HG03095 (cell line): Measurements from ENCODE around the gene SLC6A18.

Experiments
- ATAC-seq: cut with Tn5 transposase; IDR thresholded peaks from one replicate; pipeline ENCODE4 v1.9.1; 2021; ENCODE audit warnings: moderate library complexity; ENCODE audit not compliant: unreplicated experiment

SLC6A18 gene

DNA sequence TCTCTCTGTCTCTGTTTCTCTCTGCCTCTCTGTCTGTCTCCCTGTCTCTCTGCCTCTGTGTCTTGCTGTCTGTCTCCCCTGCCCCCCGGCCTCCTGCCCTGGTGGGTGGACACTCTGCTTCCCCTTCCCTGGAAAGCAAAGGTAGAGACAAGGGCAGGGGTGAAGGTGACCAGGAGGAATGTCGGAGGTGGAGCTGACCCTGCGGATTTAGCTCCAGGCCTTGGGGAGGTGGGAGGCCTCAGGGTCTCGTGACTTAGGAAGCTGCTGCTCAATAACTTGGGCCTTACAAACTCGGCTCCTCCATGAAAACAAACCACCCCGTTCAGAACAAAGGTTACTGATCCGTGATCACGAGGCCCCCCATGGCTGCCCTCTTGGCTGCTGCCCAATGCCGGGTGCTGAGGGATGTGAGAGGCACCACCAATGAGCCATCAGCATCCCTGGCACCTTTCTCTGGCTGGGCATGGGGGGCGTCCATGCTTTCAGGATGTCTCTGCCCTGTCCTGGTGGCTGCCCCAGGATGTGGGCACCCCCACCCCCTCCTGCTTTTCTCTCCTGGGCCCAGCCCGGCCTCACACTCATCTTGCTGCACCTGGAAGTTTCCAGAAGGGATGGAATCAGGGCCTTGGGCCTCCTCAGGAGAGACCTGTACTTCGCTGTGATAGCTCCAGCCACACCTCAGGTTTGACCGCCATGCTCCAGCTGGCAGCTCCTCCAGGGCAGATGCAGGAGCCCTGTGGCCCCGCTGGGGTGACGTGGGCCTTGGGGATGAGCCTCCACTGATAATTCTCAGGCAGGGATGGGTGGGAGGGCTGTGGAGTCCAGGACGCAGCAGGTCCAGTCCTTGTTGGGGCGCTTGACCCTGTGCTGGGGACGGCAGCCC is 38.6 kb upstream of the SLC6A18 start:
- no peak for ATAC-seq

DNA sequence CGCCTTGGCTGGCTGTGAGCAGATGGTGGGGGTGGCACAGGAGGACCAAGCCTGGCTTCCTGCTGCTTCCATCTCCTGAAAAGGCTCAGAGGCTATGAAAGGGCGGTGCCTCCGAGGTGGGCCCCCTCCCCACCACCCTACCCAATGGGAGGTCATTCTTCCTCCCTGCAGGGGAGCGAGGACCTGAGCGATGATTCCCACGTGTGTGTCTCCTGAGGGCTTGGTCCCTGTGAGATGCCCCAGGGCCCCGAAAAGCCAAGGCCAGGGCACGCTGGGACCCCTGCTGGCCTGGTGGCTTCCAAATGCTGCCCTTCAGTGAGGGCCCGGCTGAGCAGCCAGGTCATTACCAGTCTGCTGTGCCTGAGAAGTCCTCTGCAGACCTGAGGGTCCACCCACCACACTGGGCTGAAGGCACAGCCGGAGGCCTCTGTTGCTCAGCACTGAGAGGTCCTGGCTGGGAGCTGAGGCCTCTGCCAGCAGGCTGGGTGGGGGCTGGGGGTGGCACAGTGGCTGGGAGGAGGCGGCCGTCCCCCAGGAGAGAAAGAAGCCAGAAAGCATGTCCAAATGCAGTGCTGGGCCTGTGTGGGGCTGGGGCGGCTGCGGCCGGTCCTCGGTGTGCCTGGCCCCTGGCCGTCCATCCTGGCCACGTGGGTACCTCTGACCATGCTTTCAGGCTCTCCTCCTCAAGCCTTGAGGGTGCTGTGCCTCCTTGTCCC is 37.8 kb upstream of the SLC6A18 start:
- ATAC-seq: no peak

DNA sequence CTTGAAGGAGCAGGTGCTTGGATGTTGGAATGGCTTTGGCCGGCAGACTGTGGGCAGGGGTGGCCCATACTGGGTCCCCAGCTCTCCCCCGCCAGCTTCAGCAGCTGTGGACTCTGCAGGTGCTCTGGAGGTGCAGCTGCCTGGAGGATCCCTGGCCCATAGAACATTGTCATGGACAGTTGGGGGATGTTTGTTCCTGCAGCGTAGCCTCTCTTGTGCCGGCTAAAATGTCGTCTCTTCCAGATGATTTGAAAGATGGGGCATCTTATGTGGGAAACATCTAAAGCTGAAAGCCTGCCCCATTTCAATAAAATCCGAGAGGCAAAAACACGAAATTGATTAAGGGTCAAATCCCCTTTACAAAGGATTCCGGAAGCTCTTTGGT is 37.2 kb upstream of the SLC6A18 start:
- ATAC-seq: no peak

DNA sequence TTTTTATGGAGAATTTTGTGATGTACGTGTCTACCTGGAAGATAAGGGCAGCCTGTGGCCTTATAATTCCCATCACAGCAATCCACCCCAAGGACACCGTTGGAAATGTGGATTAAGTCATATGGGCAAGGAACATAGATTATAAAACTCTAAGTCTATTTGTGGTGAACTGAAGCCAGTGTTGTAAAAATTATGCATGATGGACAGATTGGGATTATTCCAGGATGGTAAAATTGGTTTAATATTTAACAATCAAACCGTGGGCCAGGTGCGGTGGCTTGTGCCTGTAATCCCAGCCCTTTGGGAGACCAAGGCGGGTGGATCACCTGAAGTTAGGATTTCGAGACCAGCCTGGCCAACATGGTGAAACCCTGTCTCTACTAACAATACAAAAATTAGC is 36.7 kb upstream of the SLC6A18 start:
- ATAC-seq: no peak

DNA sequence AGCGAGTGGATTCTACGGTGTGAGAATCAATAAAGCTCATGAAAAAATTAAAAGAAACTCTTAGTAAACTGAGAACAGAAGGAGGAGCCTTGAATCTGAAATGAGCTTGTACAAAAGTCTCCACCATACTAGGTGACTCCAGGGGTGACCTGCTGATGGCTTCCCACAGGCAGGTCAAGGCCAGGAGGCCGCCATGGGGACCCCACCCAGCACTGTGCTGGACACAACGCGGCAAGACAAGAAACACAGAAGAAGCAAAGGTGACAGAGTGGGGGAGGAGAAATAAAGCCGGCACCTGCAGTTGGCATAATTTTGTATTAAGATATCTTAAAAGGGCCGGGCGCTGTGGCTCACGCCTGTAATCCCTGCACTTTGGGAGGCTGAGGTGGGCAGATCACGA is 35.9 kb upstream of the SLC6A18 start:
- no peak for ATAC-seq

DNA sequence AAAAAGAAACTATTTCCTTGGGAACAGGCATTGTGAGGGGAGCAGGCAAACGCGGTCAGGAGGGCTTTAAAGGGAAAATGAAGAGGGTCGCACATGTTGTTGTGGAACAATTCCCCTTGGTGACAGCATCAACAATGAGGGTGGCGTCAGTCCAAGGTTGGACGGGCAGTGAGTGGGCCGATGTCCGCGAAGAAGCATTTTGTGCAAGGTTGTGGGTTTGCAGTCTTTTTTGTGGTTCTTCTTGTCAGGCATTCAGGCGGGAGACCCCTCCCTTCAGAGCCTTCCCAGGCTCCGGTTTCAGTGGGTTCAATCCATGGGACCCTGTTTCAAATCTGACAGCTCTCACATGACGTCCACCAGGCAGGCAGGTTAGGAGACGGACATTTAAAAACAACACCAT is 34.9 kb upstream of the SLC6A18 start:
- ATAC-seq: no peak

DNA sequence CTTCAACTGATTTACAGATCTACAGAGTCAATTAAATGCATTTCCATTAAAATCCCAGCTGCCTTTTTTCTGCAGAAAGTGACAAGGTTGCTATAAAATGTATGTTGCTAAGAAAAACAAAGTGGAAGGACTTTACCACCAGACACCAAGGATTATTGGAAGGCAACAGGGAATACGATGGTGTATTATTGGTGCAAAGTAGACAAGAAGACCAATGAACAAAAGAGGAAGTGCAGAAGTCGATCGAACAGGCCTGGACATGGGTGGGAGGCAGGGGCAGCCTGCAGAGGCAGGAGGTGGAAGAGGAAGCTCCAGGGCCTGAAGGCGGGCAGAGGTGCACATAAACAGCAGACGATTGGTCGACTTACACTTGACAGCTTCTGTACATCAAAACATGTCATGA is 34.3 kb upstream of the SLC6A18 start:
- no peak for ATAC-seq

DNA sequence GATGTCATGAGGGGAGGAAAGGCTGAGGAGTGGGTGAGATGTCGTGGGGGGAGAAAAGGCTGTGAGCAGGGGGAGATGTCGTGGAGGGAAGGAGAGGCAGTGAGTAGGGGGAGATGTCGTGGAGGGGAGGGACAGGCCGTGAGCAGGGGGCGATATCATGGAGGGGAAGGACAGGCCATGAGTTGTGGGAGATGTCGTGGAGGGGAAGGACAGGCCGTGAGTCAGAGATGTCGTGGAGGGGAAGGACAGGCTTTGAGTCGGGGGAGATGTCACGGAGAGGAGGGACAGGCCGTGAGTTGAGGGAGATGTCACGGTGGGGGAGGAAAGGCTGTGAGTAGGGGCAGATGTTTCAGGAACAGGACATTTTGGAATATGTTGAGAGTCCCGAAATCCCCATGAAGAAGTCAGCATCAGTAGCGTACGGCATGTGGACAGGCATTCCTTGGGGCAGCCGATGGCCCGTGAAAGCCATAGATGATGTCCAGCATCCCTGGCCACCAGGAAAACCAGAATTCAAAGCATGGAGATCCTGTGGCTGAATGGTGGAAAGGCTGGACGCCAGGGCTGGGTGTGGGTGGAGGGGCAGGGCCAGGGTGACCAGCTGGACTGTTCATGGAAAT is 32.1 kb upstream of the SLC6A18 start:
- ATAC-seq: no peak

DNA sequence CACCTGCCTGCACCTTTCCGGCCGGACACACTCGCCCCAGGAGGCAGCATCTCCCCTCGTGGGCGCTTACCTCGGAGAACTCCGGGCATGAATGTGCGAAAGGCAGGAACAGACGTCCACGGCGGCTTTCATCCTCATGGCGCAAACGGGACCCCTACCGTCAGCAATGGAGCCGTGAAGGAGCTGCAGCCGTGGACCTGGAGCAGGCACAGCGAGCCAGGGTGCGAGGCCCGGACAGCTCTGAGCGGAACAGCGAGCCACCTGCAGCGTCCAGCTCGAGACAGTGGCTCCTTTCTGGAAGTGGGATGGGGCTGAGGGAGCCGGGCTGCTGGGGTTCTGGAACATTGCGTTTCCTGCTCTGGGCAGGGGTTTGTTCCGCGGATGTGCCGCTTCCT is 31.6 kb upstream of the SLC6A18 start:
- no peak for ATAC-seq

DNA sequence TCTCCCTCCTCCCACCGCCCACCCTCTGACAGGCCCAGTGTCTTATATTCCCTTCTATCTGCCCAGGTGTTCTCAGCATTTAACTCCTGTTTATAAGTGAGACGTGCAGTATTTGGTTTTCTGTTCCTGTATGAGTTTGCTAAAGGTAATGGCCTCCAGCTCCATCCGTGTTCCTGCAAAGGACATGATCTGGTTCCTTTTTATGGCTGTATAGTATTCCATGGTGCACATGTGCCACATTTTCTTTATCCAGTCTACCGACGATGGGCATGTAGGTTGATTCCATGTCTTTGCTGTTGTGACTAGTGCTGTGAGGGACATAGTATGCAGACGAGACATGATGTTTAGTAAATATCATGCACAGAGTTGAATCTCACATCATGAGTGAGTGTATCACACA is 30.8 kb upstream of the SLC6A18 start:
- no peak for ATAC-seq

DNA sequence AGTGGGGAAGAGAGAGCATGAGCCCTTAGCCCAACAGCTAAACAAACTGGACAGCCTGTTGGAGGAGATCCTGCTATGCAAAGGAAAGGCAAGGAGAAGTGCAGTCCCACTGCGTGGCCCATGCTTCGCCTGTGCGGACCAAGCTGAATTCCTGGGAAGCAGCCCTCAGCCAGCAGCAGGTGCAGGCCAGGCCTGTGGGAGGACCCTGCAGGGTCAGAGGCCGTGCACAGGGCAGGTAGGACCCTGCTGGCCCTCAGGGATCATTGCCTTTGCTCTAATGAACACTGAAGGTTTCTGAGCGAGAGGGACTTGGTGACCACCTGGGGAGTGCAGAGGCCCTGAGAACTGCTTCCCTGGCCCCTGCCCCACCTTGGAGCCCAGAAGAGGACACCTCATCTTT is 29.7 kb upstream of the SLC6A18 start:
- no peak for ATAC-seq

DNA sequence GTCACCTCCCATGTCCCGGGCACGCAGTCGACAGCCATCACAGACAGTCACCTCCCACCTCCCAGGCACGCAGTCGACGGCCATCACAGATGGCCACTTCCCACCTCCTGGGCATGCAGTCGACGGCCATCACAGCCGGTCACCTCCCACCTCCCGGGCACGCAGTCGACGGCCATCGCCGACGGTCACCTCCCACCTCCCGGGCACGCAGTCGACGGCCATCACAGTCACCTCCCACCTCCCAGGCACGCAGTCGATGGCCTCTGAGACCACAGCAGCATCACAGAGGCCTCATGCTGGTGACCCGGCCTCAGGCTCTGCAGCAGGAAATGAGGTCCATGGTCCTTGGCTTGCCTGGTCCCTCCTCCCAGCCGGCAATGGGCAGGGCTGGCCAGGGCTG is 29.3 kb upstream of the SLC6A18 start:
- no peak for ATAC-seq

DNA sequence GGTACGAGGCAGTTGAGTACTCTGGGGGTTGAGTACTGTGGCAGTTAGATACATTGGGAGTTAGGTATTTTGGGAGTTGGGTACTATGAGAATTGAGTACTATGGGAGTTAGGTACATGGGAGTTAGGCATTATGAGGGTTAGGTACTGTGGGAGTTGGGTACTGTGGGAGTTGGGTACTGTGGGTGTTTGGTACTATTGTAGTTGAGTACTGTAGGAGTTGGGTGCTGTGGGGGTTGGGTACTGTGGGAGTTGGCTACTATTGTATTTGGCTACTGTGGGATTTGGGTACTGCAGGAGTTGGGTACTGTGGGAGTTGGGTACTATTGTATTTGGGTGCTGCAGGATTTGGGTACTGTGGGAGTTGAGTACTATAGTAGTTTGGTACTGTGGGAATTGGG is 28.6 kb upstream of the SLC6A18 start:
- no peak for ATAC-seq

DNA sequence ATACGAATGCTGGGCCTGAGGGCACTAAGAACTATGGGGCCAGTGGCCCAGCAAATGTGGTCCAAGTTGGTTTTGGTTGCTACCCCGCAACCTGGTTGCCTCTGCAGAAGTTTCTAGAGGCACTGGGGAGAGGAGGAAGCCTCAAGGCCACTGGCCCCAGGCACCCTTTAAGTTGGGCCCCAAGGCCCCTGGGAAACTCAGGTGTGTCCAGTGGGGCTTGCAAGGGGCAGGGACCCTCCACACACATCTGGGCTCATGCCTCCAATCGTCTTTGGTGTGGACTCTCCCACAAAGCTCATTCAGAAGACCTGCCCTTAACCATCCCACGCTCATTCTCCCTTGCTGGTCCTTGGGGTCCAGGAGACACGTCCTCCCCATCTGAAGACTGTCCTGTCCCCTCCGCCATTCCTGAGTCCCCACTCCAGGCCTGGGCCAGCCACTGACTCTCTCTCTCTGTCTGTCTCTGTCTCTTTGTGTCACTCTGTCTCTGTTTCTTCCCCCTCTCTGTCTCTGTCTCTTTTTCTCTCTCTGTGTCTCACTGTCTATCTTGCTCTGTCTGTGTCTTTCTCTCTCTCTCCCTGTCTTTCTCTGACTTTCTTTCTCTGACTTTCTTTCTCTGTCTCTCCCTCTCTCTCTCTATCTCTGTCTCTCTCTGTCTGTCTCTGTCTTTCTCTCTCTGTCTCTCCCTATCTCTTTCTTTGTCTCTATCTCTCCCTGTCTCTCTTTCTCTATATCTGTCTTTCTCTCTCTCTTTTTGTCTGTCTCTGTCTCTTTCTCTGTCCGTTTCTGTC is 27.1 kb upstream of the SLC6A18 start:
- no peak for ATAC-seq

DNA sequence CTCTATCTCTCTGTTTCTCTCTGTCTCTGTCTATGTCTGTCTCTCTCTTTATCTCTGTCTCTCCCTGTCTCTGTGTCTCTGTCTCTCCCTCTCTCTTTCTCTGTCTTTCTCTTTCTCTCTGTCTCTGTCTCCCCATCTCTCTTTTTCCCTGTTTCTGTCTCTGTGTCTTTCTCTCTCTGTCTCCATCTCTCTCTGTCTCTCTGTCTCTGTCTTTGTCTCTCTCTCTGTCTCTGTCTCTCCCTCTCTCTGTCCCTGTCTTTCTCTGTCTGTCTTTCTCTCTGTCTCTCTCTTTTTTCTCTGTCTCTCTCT is 25.9 kb upstream of the SLC6A18 start:
- ATAC-seq: no peak

DNA sequence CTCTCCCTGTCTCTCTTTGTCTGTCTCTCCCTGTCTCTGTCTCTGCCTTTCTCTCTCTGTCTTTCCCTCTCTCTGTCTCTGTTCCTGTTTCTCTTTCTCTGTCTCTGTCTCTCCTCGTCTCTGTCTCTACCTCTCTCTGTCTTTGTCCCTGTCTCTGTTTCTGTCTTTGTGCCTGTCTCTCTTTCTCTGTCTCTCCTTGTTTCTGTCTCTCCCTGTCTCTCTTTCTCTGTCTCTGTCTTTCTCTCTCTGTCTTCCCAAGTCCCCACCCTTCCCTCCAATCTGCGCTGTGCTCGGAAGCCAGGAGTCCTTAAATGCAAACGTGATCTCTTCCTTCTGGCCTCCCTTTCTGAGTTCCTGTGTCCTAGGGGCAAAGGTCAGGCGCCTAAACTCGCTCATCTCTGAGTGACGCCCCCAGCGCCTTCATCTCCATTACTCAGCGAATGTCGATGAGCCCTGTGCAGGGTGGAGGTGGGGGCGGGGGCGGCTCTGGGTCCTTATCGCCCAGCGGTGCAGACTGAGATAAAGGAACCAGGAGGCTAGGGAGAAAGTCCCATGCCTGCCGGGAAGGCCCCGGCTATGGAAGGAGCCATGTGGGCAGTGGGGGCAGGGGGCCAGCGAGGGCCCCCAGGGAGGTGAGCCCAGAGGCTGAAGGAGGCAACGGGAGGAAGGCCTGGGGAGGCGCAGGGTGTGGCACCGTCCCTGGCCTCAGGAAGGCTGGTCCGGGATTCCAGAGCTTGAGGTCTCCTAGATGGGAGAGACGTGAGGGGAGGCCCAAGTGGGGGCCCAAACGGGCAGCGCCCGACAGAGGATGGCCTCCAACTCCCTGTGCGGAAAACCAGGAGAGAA is 25.3 kb upstream of the SLC6A18 start:
- no peak for ATAC-seq

DNA sequence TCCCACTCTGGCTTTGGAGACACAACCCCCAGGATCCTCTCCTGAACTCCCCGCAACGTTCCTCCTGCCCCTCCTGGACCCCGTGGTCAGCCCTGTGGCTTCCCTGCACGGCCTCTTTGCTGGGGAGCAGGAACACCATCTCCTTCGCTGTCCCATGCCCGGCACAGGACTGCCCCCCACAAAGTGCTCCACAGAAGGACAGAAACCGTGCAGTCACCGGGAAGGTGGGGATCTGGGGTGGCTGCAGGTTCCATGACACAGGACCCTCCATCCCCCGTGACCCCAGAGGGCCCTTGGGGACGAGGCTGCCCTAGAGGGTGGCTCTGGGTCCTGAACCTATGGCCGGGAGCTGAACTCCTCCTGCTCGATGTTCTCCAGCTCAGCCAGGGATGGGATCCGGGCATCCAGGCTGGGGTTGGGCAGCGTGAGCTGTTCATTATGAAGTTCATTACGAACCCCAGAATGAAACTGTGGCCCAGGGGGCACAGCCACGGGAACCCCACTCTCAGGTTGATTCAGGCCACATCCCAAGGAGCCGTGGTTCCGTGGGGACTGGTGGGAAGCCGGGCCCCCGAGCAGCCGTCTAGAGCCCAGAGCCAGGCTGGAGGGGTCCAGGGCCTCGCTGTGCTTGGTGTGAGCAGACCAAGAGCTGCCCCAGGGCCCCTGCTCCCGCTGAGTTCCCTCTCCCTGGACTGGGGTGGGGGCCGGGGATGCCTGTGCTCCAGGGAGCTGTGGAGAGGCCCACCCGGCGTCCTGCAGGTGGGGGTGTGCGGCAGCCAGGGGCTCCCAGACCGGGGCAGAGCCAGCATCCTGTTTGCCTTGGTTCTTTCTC is 24.5 kb upstream of the SLC6A18 start:
- ATAC-seq: no peak

DNA sequence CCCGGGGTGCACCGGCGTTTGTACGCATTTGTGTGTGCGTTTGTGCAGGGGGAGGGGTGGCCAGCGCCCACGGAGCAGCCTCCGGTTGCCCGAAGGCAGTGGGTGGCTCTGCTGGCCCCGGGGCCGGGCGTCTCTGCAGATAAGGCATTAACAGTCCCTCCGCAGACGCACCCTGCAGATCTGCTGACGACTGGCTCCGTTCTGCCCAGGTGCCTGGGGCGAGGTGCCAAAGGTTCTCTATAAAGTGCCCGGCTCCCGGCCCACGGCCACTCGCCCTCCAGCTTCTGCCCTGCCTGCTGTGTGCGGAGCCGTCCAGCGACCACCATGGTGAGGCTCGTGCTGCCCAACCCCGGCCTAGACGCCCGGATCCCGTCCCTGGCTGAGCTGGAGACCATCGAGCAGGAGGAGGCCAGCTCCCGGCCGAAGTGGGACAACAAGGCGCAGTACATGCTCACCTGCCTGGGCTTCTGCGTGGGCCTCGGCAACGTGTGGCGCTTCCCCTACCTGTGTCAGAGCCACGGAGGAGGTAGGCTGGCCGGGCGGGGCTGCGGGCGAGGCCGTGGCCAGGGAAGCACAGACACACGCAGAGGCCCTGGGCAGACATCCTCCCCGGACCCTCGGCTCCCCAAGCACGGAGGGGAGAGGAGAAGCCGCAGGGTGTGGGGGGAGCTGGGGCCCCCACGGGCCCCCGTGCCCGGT is 23.7 kb upstream of the SLC6A18 start, which contains the start of gene SLC6A19:
SLC6A19 (plus strand) TSS at position 269 of the 699 bp plus-strand sequence; CDS start at position 325, 56 bp downstream.
- ATAC-seq: no peak
